ENCODE results near the gene FAM114A1. TPM values are rescaled to one million over a fixed set of nuclear protein-coding genes. Genes with fewer than 3 reads are reported as not detected.

FAM114A1 gene
- total RNA-seq, 2 donors from 2014 or later = 148 to 180 TPM

DNA sequence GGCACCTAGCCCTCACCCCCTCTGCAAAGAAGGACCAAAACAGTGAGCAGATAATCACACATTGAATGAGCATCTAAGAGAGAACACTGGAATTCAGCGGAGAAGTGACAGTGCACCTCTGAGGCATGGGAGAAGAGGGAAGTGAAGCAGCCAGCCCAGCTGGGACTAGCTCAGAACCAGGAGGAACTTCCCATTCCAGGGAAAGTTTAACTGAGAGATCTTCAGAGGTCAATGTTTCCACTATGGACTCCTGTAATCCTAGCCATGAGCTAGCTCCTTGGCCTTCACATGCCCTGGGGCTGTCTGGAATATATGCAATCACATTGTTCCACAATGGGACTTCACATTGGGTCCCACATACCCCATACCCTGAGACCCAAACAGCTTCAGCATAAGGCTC, 35.4 kb upstream of the FAM114A1 start:
- no peak overlapping the region for H3K4me3 ChIP-seq
- no peaks in the 10 kb centered on the region for H3K27me3 ChIP-seq (replicated peaks; ENCODE audit: insufficient read depth)
- no peak for DNase-seq (ENCODE audit: low spot score)
- no peaks in the 10 kb centered on the region for H3K4me1 ChIP-seq (ENCODE audit: control insufficient read depth in 1 of 2, low read depth in 2 of 2)
- ATAC-seq (ENCODE audit: insufficient number of reproducible peaks, low FRiP score, low read depth) = no peak
- H3K36me3 ChIP-seq = no peaks in the 10 kb centered on the region
- H3K27ac ChIP-seq = no peak overlapping the region
- no peak for TF ChIP-seq CTCF (IDR thresholded peaks at IDR 0.05)
- peaks cover 13% of the 10 kb centered on the region for H3K9me3 ChIP-seq

DNA sequence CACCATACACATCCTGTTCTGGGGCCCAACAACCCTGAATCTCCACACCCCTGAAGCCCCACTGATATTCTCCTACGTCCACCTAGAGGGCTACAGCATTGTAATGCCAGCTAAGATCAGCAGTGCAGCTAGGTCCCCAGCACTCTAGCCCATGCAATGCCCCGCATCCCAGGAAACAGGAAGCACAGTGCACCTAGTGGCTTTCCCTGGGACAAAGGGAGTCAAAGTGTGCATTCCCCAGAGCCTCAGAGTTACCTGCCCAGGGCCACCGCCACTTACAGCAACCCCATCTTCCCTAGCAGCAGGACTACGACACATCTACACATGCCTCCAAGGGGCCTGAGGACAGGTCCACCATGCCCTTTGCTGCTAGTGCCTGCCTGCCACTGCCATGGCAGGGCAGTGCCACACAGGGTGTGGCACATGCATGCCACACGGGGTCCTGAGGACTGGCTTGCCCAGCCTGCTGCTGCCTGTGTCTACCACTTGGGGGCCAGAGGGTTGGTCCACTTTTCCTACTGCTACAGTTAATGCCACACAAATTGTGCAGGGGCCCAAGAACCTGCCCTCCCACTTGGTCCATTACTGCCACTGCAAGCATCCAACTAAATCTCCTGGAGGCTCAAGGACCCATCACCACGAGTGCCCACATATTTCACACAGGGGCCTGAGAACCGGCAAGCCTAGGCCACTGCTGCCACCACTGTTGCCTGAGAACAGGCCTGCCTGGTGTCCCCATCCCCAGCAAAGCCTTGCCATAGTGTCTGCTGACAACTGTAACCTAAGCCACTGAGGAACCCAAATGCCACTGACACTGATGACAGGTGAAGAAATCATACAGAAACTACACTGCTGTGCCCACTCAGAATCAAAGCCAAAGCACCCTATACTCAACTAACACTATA, 34.7 kb upstream of the FAM114A1 start:
- no peaks in the 10 kb centered on the region for H3K36me3 ChIP-seq
- no peak overlapping the region for H3K4me3 ChIP-seq
- no peaks in the 10 kb centered on the region for H3K4me1 ChIP-seq (ENCODE audit: control insufficient read depth in 1 of 2, low read depth in 2 of 2)
- H3K27ac ChIP-seq = no peak overlapping the region
- no peak for ATAC-seq (ENCODE audit: insufficient number of reproducible peaks, low FRiP score, low read depth)
- no peak for TF ChIP-seq CTCF (IDR thresholded peaks at IDR 0.05)
- no peak for DNase-seq (ENCODE audit: low spot score)
- H3K27me3 ChIP-seq (replicated peaks; ENCODE audit: insufficient read depth) = no peaks in the 10 kb centered on the region
- H3K9me3 ChIP-seq = peaks cover 13% of the 10 kb centered on the region

DNA sequence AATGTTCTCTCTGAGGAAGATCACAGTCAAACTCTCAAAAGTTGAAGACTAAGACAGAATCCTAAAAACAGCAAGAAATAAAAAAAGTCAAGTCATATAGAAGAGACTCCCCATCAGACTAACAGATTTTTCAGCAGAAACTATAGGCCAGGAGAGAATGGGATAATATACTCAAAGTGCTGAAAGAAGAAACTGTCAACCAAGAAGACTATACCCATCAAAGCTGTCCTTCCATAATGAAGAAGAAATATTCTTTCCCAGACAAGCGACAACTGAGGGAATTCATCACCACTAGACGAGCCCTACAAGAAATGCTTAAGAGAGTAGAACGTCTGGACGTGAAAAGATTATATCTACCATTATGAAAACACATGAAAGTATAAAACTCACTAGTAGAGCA, 33.0 kb upstream of the FAM114A1 start:
- Histone ChIP-seq H3K4me3 (no peak overlapping the region), H3K9me3 (peaks cover 13% of the 10 kb centered on the region), H3K36me3 (no peaks in the 10 kb centered on the region), H3K4me1 (ENCODE audit: control insufficient read depth in 1 of 2, low read depth in 2 of 2) (no peaks in the 10 kb centered on the region), H3K27me3 (replicated peaks; ENCODE audit: insufficient read depth) (no peaks in the 10 kb centered on the region), H3K27ac (no peak overlapping the region)
- DNase-seq (ENCODE audit: low spot score) (no peak), ATAC-seq (ENCODE audit: insufficient number of reproducible peaks, low FRiP score, low read depth) (no peak)
- no peak for TF ChIP-seq CTCF (IDR thresholded peaks at IDR 0.05)

DNA sequence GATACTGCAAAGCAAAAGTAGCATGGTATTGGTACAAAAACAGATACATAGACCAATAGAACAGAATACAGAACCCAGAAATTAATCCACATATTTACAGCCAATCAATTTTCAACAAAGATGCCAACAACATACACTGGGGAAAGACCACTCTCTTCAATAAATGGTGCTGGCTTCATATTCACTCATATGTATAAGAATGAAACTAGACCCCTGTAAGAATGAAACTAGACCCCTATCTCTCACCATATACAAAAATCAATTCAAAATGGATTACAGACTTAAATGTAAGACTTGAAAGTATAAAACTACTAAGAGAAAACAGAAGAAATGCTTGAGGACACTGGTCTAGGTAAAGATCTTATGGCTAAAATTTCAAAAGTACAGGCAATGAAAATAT, 30.3 kb upstream of the FAM114A1 start:
- H3K9me3 ChIP-seq = peaks cover 13% of the 10 kb centered on the region
- no peaks in the 10 kb centered on the region for H3K4me1 ChIP-seq (ENCODE audit: control insufficient read depth in 1 of 2, low read depth in 2 of 2)
- no peak overlapping the region for H3K27ac ChIP-seq
- DNase-seq (ENCODE audit: low spot score) (no peak), ATAC-seq (ENCODE audit: insufficient number of reproducible peaks, low FRiP score, low read depth) (no peak)
- no peaks in the 10 kb centered on the region for H3K27me3 ChIP-seq (replicated peaks; ENCODE audit: insufficient read depth)
- no peak overlapping the region for H3K4me3 ChIP-seq
- TF ChIP-seq CTCF (IDR thresholded peaks at IDR 0.05) = no peak
- H3K36me3 ChIP-seq = no peaks in the 10 kb centered on the region

DNA sequence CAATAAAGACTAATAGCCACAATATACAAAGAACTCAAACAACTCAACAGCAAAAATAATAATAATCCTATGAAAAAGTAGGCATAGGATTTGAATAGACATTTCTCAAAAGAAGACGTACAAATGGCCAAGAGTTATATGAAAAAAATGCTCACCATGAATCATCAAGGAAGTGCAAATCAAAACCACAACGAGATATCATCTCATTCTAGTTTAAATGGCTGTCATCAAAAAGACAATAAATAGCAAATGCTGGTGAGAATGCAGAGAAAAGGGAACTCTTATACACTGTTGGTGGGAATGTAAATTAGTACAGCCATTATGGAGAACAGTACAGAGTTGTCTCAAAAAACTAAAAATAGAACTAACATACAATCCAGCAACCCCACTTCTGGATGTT, 29.8 kb upstream of the FAM114A1 start:
- H3K4me3 ChIP-seq = no peak overlapping the region
- ATAC-seq (ENCODE audit: insufficient number of reproducible peaks, low FRiP score, low read depth) = no peak
- no peak for DNase-seq (ENCODE audit: low spot score)
- no peaks in the 10 kb centered on the region for H3K4me1 ChIP-seq (ENCODE audit: control insufficient read depth in 1 of 2, low read depth in 2 of 2)
- H3K27me3 ChIP-seq (replicated peaks; ENCODE audit: insufficient read depth) = no peaks in the 10 kb centered on the region
- H3K9me3 ChIP-seq = peaks cover 13% of the 10 kb centered on the region
- no peaks in the 10 kb centered on the region for H3K36me3 ChIP-seq
- H3K27ac ChIP-seq = no peak overlapping the region
- no peak for TF ChIP-seq CTCF (IDR thresholded peaks at IDR 0.05)

Measured in thoracic aorta (tissue), 2 donors.